HG02981 (cell line): Measurements from ENCODE around the gene GRIK5.

Source experiments
- ATAC-seq: cut with Tn5 transposase; IDR thresholded peaks from one replicate; pipeline ENCODE4 v1.9.1; 2021; ENCODE audit warnings: mild to moderate bottlenecking, moderate library complexity; ENCODE audit not compliant: unreplicated experiment

The GRIK5 gene

GRCh38 chr19:42095142-42095813 is 25.3 kb upstream of the GRIK5 start:
- no peak for ATAC-seq

GRCh38 chr19:42093926-42094325 is 23.9 kb upstream of the GRIK5 start:
- no peak for ATAC-seq

GRCh38 chr19:42093505-42093904 is 23.5 kb upstream of the GRIK5 start:
- no peak for ATAC-seq

GRCh38 chr19:42092350-42092749 is 22.3 kb upstream of the GRIK5 start:
- no peak for ATAC-seq

- no peak for ATAC-seq
Observed at GRCh38 chr19:42091742-42092141, 21.7 kb upstream of the GRIK5 start.

- no peak for ATAC-seq
Observed at GRCh38 chr19:42091300-42091699, 21.3 kb upstream of the GRIK5 start.

- ATAC-seq: no peak
Observed at GRCh38 chr19:42090672-42091071, 20.7 kb upstream of the GRIK5 start.

GRCh38 chr19:42089772-42090171 is 19.8 kb upstream of the GRIK5 start:
- ATAC-seq: no peak

- no peak for ATAC-seq
Observed at GRCh38 chr19:42089191-42089750, 19.3 kb upstream of the GRIK5 start.

GRCh38 chr19:42088471-42089190 is 18.6 kb upstream of the GRIK5 start:
- ATAC-seq: no peak

- no peak for ATAC-seq
Observed at GRCh38 chr19:42086770-42087550, 17.0 kb upstream of the GRIK5 start.

- ATAC-seq: no peak
Observed at GRCh38 chr19:42086188-42086736, 16.3 kb upstream of the GRIK5 start.

GRCh38 chr19:42083537-42083936 is 13.5 kb upstream of the GRIK5 start:
- no peak for ATAC-seq

GRCh38 chr19:42081584-42082203 is 11.7 kb upstream of the GRIK5 start:
- ATAC-seq: no peak

- no peak for ATAC-seq
Observed at GRCh38 chr19:42080764-42081375, 10.9 kb upstream of the GRIK5 start.

GRCh38 chr19:42079886-42080763 is 10.1 kb upstream of the GRIK5 start:
- no peak for ATAC-seq

GRCh38 chr19:42079276-42079669 is 9.3 kb upstream of the GRIK5 start:
- ATAC-seq: no peak

- ATAC-seq: no peak
Observed at GRCh38 chr19:42078538-42079275, 8.7 kb upstream of the GRIK5 start.

- ATAC-seq: no peak
Observed at GRCh38 chr19:42078058-42078457, 8.1 kb upstream of the GRIK5 start.
